Endothelial cell of umbilical vein (primary cell): ENCODE data around the gene HS3ST3A1. TPM values are rescaled to one million over a fixed set of nuclear protein-coding genes. Genes with fewer than 3 reads are reported as not detected.

ENCODE experiments used
- BruUV-seq: library from RNA; stranded (reverse); fragments of 400-500 nt; replicated peaks from 2 replicates; lab custom pipeline; 2021; lab: Mats Ljungman, UMichigan
- CTCF ChIA-PET: fragments of 300-600, 350-600 bp; sonication (Branson Sonifier 250); formaldehyde crosslinking; loops from one replicate; lab custom pipeline; 2021; ENCODE audit warnings: antibody characterized with exemption, inconsistent platforms; lab: Charles Lee
- POLR2A ChIA-PET: fragments of 300-600, 350-600 bp; sonication (Branson Sonifier 250); formaldehyde crosslinking; loops from one replicate; lab custom pipeline; 2021; ENCODE audit warnings: antibody characterized with exemption, inconsistent platforms; lab: Charles Lee
- DNase-seq: peaks from one replicate; pipeline ENCODE4 v3.0.0-alpha.2; 2011; ENCODE audit warnings: low read depth, low spot score
- FAIRE-seq: peaks from 2 replicates; lab custom pipeline; 2011; peaks lifted over from hg19 to GRCh38; lab: Jason Lieb, UNC
- H2AFZ ChIP-seq: 2 replicates; pipeline ENCODE4 v1.6.0; 2012; ENCODE audit warnings: low read depth, low read length, control low read depth, inconsistent platforms
- H3K27ac ChIP-seq: 2 replicates; pipeline ENCODE4 v1.5.1; 2011; ENCODE audit warnings: low read depth, mild to moderate bottlenecking, control low read depth, low read length, moderate library complexity; ENCODE audit not compliant: insufficient read depth
- H3K27me3 ChIP-seq, 2 experiments: 2 replicates each; pipeline versions ENCODE4 v1.6.0 to v1.6.1; 2011; ENCODE audit warnings: low read length in 2 of 2, mixed read lengths in 1 of 2; ENCODE audit not compliant: control insufficient read depth in 2 of 2, insufficient read depth in 2 of 2
- H3K36me3 ChIP-seq, 2 experiments: 2 replicates in 1 of 2; 3 replicates in 1 of 2; pipeline ENCODE4 v1.5.1; 2011; ENCODE audit warnings: low read length in 2 of 2, mild to moderate bottlenecking in 1 of 2, moderate library complexity in 1 of 2; ENCODE audit not compliant: control insufficient read depth in 2 of 2, insufficient read depth in 2 of 2; ENCODE audit errors: extremely low read depth in 1 of 2
- H3K4me1 ChIP-seq: 3 replicates; pipeline ENCODE4 v1.5.1; 2011; ENCODE audit warnings: mild to moderate bottlenecking, low read length; ENCODE audit not compliant: control insufficient read depth, insufficient read depth; ENCODE audit errors: extremely low read depth
- H3K4me2 ChIP-seq: 2 replicates; pipeline ENCODE4 v1.6.1; 2011; ENCODE audit warnings: low read length, control low read depth, mixed read lengths; ENCODE audit not compliant: insufficient read depth
- H3K4me3 ChIP-seq, 3 experiments: fragments of 200-600 bp in 1 of 3; sonication (generic), shearing (Covaris generic) in 1 of 3; replicated peaks in 1 of 3; 2 replicates each; pipeline ENCODE4 v1.5.1; 2011 to 2016; ENCODE audit warnings: control low read depth in 3 of 3, low read length in 3 of 3, mild to moderate bottlenecking in 2 of 3, inconsistent platforms in 1 of 3, low read depth in 1 of 3, moderate library complexity in 1 of 3; ENCODE audit not compliant: insufficient read depth in 1 of 3
- H3K79me2 ChIP-seq: 2 replicates; pipeline ENCODE4 v1.6.0; 2012; ENCODE audit warnings: low read length, inconsistent platforms; ENCODE audit not compliant: control insufficient read depth, insufficient read depth
- H3K9ac ChIP-seq: replicated peaks from 2 replicates; pipeline ENCODE3; 2011; ENCODE audit warnings: low read length, control low read depth; ENCODE audit not compliant: insufficient read depth; ENCODE audit errors: extremely low read depth
- H3K9me1 ChIP-seq: replicated peaks from 3 replicates; pipeline ENCODE4 v1.6.0; 2011; ENCODE audit warnings: mild to moderate bottlenecking, low read length; ENCODE audit not compliant: control insufficient read depth, insufficient read depth; ENCODE audit errors: extremely low read depth
- H3K9me3 ChIP-seq: replicated peaks from 2 replicates; pipeline ENCODE4 v1.5.1; 2012; ENCODE audit warnings: low read length, inconsistent platforms; ENCODE audit not compliant: control insufficient read depth, insufficient read depth
- H4K20me1 ChIP-seq: replicated peaks from 2 replicates; pipeline ENCODE3; 2011; ENCODE audit warnings: mild to moderate bottlenecking, low read length; ENCODE audit not compliant: control insufficient read depth, insufficient read depth; ENCODE audit errors: extremely low read depth
- CTCF ChIP-seq, 2 donors: IDR thresholded peaks; 1 replicate in 1 of 2; 2 replicates in 1 of 2; pipeline ENCODE4 v1.5.1; 2011; ENCODE audit warnings: low read length in 2 of 2, mild to moderate bottlenecking in 2 of 2, moderate library complexity in 2 of 2, control low read depth in 1 of 2, inconsistent platforms in 1 of 2, low read depth in 1 of 2; ENCODE audit not compliant: insufficient read depth in 1 of 2; ENCODE audit errors: extremely low read depth in 1 of 2
- FOS ChIP-seq: IDR thresholded peaks from 2 replicates; pipeline ENCODE4 v1.6.1; 2011; ENCODE audit warnings: mild to moderate bottlenecking, low read length, moderate library complexity, borderline replicate concordance; ENCODE audit not compliant: insufficient read depth
- GATA2 ChIP-seq: IDR thresholded peaks from 2 replicates; pipeline ENCODE4 v1.7.0; 2011; ENCODE audit warnings: low read depth, mild to moderate bottlenecking, moderate library complexity, mixed read lengths, low read length; ENCODE audit not compliant: insufficient read length, insufficient read depth
- JUN ChIP-seq: IDR thresholded peaks from 2 replicates; pipeline ENCODE4 v1.6.1; 2011; ENCODE audit warnings: borderline replicate concordance, low read depth; ENCODE audit not compliant: insufficient read length, insufficient read depth
- MAX ChIP-seq: IDR thresholded peaks from 2 replicates; pipeline ENCODE4 v1.6.1; 2011; ENCODE audit not compliant: insufficient read depth, insufficient read length
- MYC ChIP-seq: IDR thresholded peaks from one replicate; pipeline ENCODE4 v1.6.1; 2011; ENCODE audit warnings: mild to moderate bottlenecking, low read depth, low read length
- POLR2A ChIP-seq: IDR thresholded peaks from 2 replicates; pipeline ENCODE4 v1.6.1; 2012; ENCODE audit warnings: low read depth, mild to moderate bottlenecking, control low read depth, low read length
- POLR2AphosphoS5 ChIP-seq: IDR thresholded peaks from 2 replicates; pipeline ENCODE4 v1.6.1; 2012; ENCODE audit warnings: low read depth, mild to moderate bottlenecking, control low read depth, low read length, moderate library complexity; ENCODE audit not compliant: insufficient read depth
- dilution Hi-C: fragments of 300-500 bp; cut with MboI; formaldehyde crosslinking; loops from one replicate; pipeline ENCODE4 v1.15.0; 2019; ENCODE audit warnings: low sequenced_read_pairs; ENCODE audit not compliant: extremely low pct_ligation_motif_present
- intact Hi-C: fragments of 100-400 bp; cut with micrococcal nuclease; formaldehyde crosslinking; loops from one replicate; pipeline ENCODE4 v1.10.0; 2022
- polyA plus RNA-seq, 4 experiments: library from polyadenylated mRNA; depleted of rRNA in 3 of 4; stranded (reverse) in 3 of 4; unstranded in 1 of 4; fragments of >200 nt; gene quantifications; 2 replicates each; pipeline versions ENCODE4 v1.2.1 to v1.2.3, GENCODE V29; 2011 to 2012; ENCODE audit warnings: missing spikeins in 1 of 4
- total RNA-seq: library from RNA; stranded (reverse); gene quantifications from 2 replicates; pipeline ENCODE4 v1.2.3, GENCODE V29; 2021

Gene HS3ST3A1
- total and polyA plus RNA-seq, 2 donors (not counting 3 experiments of a cell fraction or from before 2014, with no cell fraction given), result not detected

- no peaks in the 10 kb centered on the region for H3K79me2 ChIP-seq
- H3K9ac ChIP-seq, result no peak overlapping the region
- no peaks in the 10 kb centered on the region for H3K9me3 ChIP-seq
- H3K4me1 ChIP-seq, result no peaks in the 10 kb centered on the region
- dilution Hi-C loops, result no loop called here
- no peaks in the 10 kb centered on the region for H4K20me1 ChIP-seq
- no peaks in the 10 kb centered on the region for H3K9me1 ChIP-seq
- H3K27ac ChIP-seq, result no peak overlapping the region
- no peak overlapping the region for H3K4me2 ChIP-seq
- no TSS peak for BruUV-seq
- CTCF ChIA-PET, result no interaction called here
- DNase-seq (no peak), FAIRE-seq (no peak)
- no peaks in the 10 kb centered on the region for H3K36me3 ChIP-seq
- intact Hi-C loops, result no loop called here
- POLR2A ChIA-PET, result no interaction called here
- TF ChIP-seq CTCF (IDR thresholded peaks at IDR 0.05; ENCODE audit: extremely low read depth in 1 of 2, insufficient read depth in 1 of 2, low read depth in 1 of 2, low read length in 2 of 2) (no peak), FOS (no peak), JUN (no peak), POLR2A (no peak), MYC (no peak), GATA2 (no peak), POLR2AphosphoS5 (no peak), MAX (no peak)
- no peak overlapping the region for H2AFZ ChIP-seq
- no peak overlapping the region for H3K4me3 ChIP-seq
- H3K27me3 ChIP-seq, result no peaks in the 10 kb centered on the region
Observed at GRCh38 chr17:13537871-13538643, 63.7 kb downstream of the HS3ST3A1 start.
